Activated CD4-positive, alpha-beta T cell treated with anti-CD3 and anti-CD28 coated beads, Interleukin-2, amount 50 U/mL, for 1 hour (primary cell): Measurements from ENCODE around the gene SCN2A.

Experiments used
- DNase-seq: peaks from one replicate; pipeline ENCODE4 v3.0.0-alpha.2; 2020

Gene SCN2A

DNA sequence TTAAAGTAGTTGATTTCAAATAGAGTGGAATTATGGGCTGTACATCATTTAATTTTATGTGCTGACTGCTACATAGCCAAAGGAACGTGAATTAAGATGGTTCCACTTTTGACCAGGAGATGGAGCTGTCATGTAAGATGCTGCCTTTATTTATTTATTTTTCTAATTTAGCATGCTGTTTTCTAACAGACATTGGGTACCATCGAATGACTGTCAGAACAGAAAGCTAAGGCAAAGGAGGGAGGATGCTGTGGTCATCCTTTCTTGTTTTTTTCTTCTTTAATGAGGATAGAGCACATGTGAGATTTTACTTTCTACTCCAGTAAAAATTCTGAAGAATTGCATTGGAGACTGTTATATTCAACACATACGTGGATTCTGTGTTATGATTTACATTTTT lies at the start of gene SCN2A:
TSS of gene SCN2A (plus strand) at position 185 of the 400 bp plus-strand sequence. CDS start 56,410 bp downstream, outside the sequence.
- no peak for DNase-seq

GRCh38 chr2:165191096-165191728 lies 48.0 kb upstream of the SCN2A start:
- DNase-seq, result no peak

GRCh38 chr2:165192729-165193128 lies 46.5 kb upstream of the SCN2A start:
- DNase-seq, result no peak

GRCh38 chr2:165193178-165193777 lies 45.9 kb upstream of the SCN2A start:
- no peak for DNase-seq

DNA sequence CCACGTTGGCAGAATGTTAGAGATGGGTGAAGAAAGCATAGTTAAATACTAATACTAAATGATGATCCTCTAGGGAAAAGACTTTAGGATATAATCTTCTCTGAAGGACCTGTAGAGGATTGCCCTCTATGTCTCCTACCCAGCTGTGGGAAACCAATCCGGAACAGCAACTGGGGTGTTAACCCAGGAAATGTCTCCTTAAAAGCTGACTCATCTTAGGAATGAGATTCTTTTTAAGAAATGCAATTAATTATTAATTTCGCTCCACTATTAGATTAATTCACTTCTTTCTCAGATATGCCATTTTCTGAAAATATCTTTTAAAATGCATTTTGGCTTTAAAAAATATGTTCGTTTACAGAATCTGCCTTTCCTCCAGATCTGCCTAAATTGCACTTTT lies 42.8 kb upstream of the SCN2A start:
- DNase-seq, result no peak

GRCh38 chr2:165197346-165197745 lies 41.9 kb upstream of the SCN2A start:
- DNase-seq, result no peak

DNA sequence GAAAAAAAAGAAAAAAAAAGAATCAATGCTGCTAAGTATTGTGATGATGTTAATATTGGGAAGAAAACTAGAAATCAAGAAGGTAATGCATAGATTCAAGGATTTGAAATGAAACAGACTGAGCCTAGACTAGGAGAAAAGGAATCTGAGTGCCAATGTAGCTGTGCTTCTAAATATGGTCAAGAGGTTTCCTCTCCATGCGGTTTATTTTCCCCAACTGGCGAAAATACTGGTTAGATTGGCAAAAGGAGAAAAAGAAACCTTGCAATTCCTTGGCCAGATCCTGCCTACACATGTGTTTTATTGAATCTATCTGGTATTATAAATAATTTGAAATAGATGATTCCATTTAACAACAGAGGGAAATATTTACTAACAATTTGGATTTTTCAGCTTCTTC lies 41.0 kb upstream of the SCN2A start:
- no peak for DNase-seq

- DNase-seq, result no peak
These were observed 37.0 kb upstream of the SCN2A start for GRCh38 chr2:165202239-165202638.

DNA sequence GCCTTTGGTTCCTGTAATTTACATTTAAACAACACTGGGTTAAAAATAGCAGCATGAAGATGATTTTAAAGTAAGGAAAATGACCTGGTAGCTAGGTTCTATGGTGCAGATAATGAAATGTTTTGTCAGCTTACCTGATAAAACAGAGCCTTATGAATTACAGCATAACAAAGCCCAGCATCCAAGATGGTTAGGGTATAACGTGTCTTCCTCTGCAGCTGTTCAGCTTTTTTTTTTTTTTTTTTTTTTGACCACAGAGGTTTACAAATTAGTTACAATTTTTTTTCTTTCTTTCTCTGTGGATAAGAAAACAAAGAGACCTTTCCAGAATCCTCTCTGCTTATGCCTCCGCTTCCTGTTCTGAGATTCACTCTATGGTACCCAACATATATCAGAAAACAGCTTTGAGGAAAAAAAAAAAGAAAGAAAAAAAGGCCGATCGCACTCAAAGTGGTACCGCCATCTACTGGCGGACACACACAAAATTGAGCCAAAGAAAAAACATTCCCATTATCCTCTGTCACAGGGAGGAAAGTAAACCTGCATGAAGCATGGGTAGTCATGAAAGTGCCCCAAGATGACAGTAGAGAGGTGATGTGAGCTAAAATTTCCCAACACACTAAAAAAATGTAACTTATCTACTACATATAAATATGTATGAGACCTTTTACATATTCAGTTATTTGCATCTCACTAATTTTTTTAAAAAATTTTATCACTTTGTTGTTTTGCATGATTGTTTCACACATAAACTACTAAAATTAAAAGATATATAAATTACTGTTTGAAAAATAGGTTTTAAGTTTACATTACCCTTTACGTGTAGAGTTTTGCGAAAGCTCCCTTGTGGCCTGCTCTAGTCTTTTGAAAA lies 35.3 kb upstream of the SCN2A start, which contains the start of gene SCN3A:
TSS of gene SCN3A (minus strand) at position 362 of the 871 bp plus-strand sequence. CDS start 27,656 bp downstream, outside the sequence.
- no peak for DNase-seq

DNA sequence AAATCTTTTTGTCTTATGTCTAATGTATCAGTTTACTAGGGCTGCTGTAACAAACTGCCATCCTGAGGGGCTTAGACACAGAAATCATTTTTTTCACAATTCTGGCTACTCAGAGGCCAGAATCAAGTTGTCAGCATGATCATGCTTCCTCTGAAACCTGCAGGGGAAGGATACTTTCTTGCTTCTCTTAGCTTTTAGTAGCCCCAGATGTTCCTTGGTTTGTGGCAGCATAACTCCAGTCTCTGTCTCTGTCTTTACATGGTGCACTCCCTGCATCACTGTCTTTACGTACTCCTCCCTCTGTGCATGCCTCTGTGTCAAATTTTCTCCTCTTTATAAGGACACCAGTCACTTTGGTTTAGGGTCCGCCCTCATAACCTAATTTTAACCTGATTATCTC lies 33.3 kb upstream of the SCN2A start:
- no peak for DNase-seq

GRCh38 chr2:165208094-165208493 lies 31.1 kb upstream of the SCN2A start:
- no peak for DNase-seq

DNA sequence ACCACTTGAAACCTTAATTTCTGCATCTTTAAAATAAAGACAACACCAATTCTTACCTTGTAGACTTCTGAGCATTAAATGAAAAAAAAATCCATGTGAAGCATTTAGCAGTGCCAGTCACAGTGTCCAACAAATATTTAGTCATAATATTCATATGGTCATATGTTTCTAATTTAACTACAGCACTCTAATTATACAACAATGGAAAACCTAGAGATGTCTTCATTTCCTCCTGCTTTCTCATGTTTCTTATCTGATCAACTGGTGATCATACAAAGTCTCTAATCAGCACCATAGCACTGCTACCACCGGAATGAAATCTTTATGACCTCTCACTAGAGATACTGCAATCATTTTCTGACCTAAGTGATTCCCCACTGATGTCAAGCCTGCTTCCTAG lies 25.1 kb upstream of the SCN2A start:
- DNase-seq, result no peak

DNA sequence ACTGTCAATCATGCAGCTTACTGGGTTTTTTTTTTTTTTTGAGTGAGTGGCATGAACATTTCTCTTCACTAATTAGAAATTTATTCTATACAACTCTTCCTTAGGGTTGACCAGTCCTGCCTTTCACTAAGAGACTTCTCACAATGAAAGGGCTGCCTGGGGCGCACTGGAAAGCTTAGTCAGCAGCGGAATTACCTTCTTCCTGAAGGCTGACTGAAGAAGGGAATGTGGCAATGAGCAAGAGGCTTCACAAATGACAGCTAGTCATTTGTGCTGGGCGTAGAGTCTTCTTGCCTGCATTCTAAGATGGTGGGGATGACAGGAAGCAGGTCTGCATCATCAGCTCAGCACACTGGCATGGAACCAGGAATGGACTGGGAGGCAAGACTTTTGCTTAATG lies 19.7 kb upstream of the SCN2A start:
- no peak for DNase-seq

DNA sequence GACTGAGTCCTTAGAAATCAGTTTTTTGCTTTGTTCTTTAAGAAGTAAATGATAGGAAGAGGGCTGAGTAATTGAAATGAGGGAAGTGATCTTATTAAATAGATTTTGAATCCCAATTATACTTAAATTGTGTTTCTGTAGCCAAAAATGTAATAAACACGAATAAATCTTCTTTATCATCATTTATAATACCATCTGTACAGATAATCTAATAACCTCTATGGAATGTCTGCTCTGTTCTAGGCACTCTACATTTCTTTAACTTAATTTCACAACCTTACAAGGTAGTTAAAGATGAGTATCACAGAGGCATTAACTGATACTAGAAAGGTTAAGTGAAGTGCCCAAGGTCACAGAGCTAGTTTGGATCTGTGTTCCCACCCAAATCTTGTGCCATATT lies 14.3 kb upstream of the SCN2A start:
- DNase-seq, result no peak

- no peak for DNase-seq
These were observed 11.6 kb upstream of the SCN2A start for GRCh38 chr2:165227571-165227970.

- DNase-seq, result no peak
These were observed 2.2 kb upstream of the SCN2A start for GRCh38 chr2:165237056-165237455.

GRCh38 chr2:165238295-165238694 lies 919 bp upstream of the SCN2A start:
- DNase-seq, result no peak

DNA sequence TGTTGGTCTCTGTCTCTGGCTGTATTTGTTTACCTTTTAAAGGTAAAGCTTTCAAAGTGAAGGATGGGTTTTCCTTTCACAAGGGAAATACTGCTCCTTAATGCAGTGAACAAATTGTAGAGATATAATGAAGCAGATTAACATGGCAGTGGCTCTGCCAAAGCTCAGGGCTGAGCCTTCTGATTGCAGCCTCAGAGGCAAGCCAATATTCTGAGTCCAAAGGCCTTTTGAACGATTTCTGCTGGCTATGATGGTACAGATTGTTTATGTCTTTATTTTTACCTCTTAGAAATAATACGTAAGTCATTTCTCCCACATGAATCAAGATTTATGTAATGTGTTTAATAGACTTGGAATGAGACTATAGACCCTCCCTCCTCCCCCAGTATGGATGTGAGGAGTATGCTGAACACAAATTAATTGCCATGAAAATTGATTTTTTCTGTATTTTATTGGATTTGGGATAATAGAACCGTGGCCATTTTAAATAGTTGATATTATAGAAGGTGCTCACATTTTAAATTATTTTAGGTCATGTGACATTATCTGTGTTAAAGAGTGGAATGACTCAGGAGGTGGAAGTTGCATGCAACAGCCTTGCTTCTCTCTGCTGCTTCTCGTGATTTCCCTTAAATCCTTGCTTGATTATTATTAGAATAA lies 772 bp downstream of the SCN2A start:
- no peak for DNase-seq

GRCh38 chr2:165240916-165241315 lies 1.7 kb downstream of the SCN2A start:
- DNase-seq, result no peak

- DNase-seq, result no peak
These were observed 6.0 kb downstream of the SCN2A start for GRCh38 chr2:165245081-165245793.

DNA sequence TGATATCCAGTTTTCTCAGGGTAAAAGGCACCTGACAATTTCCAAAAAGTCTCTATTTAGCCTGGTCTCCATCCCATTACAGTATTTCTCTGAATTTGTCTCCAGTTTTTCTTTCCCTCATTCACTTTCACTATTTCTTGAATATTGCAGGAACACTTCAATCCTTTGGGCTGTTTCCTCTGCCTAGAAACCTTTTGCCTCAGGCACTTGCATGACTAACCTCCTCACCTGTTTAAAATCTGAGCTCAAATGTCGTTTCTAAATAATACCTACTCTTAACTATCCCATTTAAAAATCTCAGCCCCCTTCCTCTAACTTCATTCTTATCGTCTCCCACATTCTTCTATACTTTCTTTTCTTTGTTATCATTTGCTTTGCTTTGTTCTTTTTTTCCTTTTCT lies 9.0 kb downstream of the SCN2A start:
- DNase-seq, result no peak

- DNase-seq, result no peak
These were observed 12.2 kb downstream of the SCN2A start for GRCh38 chr2:165251366-165251765.

GRCh38 chr2:165253178-165253577 lies 14.0 kb downstream of the SCN2A start:
- no peak for DNase-seq
